Testis (tissue), 3 donors: ENCODE data around the gene ARHGDIB. TPM values are rescaled to one million over a fixed set of nuclear protein-coding genes. Genes with fewer than 3 reads are reported as not detected.

ENCODE experiments used
- DNase-seq: peaks from one replicate; pipeline ENCODE4 v3.0.0-alpha.2; 2019
- H3K27ac ChIP-seq, 2 donors: fragments of 200-600 bp; sonication (generic); one replicate each; pipeline ENCODE4 v1.5.1; 2019
- H3K27me3 ChIP-seq: fragments of 200-600 bp; sonication (generic); one replicate; pipeline ENCODE4 v1.5.1; 2019
- H3K36me3 ChIP-seq: fragments of 200-600 bp; sonication (generic); one replicate; pipeline ENCODE4 v1.5.1; 2017; ENCODE audit warnings: low read depth; ENCODE audit errors: missing control alignments
- H3K4me1 ChIP-seq: fragments of 200-600 bp; sonication (generic); one replicate; pipeline ENCODE4 v1.5.1; 2019
- H3K4me3 ChIP-seq, 2 donors: fragments of 200-600 bp; sonication (generic); one replicate each; pipeline ENCODE4 v1.5.1; 2017 to 2019
- H3K9me3 ChIP-seq: fragments of 200-600 bp; sonication (generic); one replicate; pipeline ENCODE4 v1.5.1; 2017
- POLR2A ChIP-seq: fragments of 450-650 bp; IDR thresholded peaks from one replicate; pipeline ENCODE4 v1.6.1; 2017; ENCODE audit warnings: antibody characterized with exemption, mild to moderate bottlenecking, moderate library complexity
- WGBS, 2 donors: methylation state at CpG; one replicate each; pipeline ENCODE4 v1.1.5; 2018; 5-methylcytosine and 5-hydroxymethylcytosine counted together
- intact Hi-C: fragments of 100-400 bp; cut with DNase I; formaldehyde crosslinking; loops from one replicate; pipeline ENCODE4 v1.15.1; 2023; ENCODE audit warnings: low total_unique reads
- polyA plus RNA-seq: library from polyadenylated mRNA; stranded (reverse); fragments of 350-450 nt; fragmentation: Illumina TruSeq; extraction: RNeasy Lipid Tissue Mini Kit (QIAGEN cat#74804); gene quantifications from one replicate; pipeline ENCODE4 v1.2.3, GENCODE V29; 2014; ENCODE audit warnings: low read depth, low replicate concordance; ENCODE audit not compliant: insufficient read depth
- total RNA-seq, 2 donors: library from RNA; depleted of rRNA; stranded (reverse); fragments of >200 nt; gene quantifications; one replicate each; pipeline ENCODE4 v1.2.3, GENCODE V29; 2016
- TF ChIP-seq, protein P1 (sequence below), 3 experiments: fragments of 450-650 bp in 2 of 3; fragments of 200-600 bp in 1 of 3; sonication (generic) in 1 of 3; IDR thresholded peaks; one replicate each; pipeline ENCODE4 v1.5.1; 2016 to 2019; ENCODE audit warnings: antibody characterized with exemption in 3 of 3, mild to moderate bottlenecking in 2 of 3, moderate library complexity in 1 of 3

The ARHGDIB gene
- total and polyA plus RNA-seq, 3 donors from 2014 or later = 20.2 to 66.3 (median 28.4) TPM

DNA sequence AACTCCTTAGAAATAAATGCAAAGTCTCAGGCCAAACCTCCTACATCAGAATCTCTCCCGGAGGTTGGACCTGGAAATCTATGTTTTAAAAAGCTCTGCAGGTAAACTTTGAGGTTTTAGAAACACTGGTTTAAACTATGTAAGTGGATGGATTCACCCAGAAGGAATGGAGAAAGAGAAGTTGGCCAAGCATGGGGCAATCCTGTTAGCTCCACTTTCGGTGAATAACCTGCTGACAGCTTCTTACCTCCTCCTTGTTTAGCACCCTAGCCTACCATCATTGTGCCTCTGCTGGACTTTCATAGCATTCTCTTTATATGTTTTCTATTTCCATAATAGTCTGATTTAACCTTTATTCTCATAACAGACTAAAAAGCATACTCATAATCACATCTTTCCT lies 3.0 kb upstream of the ARHGDIB start:
- no peak for TF ChIP-seq POLR2A
- TF ChIP-seq, protein P1, sequence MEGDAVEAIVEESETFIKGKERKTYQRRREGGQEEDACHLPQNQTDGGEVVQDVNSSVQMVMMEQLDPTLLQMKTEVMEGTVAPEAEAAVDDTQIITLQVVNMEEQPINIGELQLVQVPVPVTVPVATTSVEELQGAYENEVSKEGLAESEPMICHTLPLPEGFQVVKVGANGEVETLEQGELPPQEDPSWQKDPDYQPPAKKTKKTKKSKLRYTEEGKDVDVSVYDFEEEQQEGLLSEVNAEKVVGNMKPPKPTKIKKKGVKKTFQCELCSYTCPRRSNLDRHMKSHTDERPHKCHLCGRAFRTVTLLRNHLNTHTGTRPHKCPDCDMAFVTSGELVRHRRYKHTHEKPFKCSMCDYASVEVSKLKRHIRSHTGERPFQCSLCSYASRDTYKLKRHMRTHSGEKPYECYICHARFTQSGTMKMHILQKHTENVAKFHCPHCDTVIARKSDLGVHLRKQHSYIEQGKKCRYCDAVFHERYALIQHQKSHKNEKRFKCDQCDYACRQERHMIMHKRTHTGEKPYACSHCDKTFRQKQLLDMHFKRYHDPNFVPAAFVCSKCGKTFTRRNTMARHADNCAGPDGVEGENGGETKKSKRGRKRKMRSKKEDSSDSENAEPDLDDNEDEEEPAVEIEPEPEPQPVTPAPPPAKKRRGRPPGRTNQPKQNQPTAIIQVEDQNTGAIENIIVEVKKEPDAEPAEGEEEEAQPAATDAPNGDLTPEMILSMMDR (IDR thresholded peaks at IDR 0.05) = no peak
- no peaks in the 10 kb centered on the region for H3K9me3 ChIP-seq
- H3K4me3 ChIP-seq = no peak overlapping the region
- H3K27ac ChIP-seq = no peak overlapping the region
- no peaks in the 10 kb centered on the region for H3K4me1 ChIP-seq
- H3K36me3 ChIP-seq = no peaks in the 10 kb centered on the region
- no peak for DNase-seq
- intact Hi-C loops = no loop called here
- WGBS, 2 donors = 41 to 74% methylated on average over 2 of the region's 2 CpGs
- H3K27me3 ChIP-seq = no peaks in the 10 kb centered on the region

DNA sequence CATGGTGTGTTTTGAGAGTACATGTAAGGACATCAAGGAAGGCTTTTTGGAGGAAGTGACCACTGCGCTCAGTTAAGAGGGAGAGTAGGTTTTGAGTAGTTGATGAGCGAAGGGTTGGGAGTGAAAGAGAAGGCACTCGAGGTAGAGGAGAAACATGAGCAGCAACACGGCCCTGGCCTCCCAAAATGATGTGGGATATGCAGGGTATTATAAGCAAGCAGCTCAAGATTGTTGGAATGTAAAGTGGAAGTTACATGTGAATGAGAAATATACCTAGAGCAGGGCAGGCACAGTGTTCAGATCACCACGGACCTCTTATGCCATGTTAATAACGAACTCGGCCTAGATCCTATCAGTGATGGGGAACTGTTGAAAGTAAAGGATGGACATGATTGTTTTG lies 2.1 kb upstream of the ARHGDIB start:
- Histone ChIP-seq H3K27me3 (no peaks in the 10 kb centered on the region), H3K36me3 (no peaks in the 10 kb centered on the region), H3K4me3 (no peak overlapping the region), H3K9me3 (no peaks in the 10 kb centered on the region), H3K27ac (no peak overlapping the region), H3K4me1 (no peaks in the 10 kb centered on the region)
- intact Hi-C loops = no loop called here
- TF ChIP-seq, protein P1 (IDR thresholded peaks at IDR 0.05) = no peak
- TF ChIP-seq POLR2A = no peak
- DNase-seq = no peak
- 92 to 95% methylated on average over 7 of the region's 7 CpGs for WGBS, 2 donors

DNA sequence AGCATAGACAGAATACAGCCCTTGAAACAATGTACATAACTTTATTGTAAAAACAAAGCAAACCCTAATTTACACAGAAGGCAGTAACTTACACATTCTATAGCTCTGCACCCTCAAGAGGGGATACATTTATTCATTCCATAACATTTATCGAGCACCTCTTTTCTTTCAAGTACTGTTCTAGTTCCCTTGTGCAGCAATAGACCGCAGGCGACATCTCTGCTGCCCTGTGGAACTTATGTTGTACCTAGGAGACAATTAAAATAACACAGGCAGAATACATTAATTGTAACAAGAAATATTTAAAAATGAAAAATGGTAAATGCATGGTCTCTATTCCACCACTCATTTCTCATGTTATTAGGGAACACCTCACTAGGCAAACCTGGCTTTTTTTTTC lies 1.4 kb upstream of the ARHGDIB start:
- no peak overlapping the region for H3K4me3 ChIP-seq
- no peaks in the 10 kb centered on the region for H3K9me3 ChIP-seq
- 93 to 95% methylated on average over 3 of the region's 3 CpGs for WGBS, 2 donors
- H3K36me3 ChIP-seq = no peaks in the 10 kb centered on the region
- no peak for DNase-seq
- intact Hi-C loops = no loop called here
- H3K27ac ChIP-seq = peak overlapping the region in 1 of 2 donors; percentile 82
- no peaks in the 10 kb centered on the region for H3K4me1 ChIP-seq
- H3K27me3 ChIP-seq = no peaks in the 10 kb centered on the region
- TF ChIP-seq POLR2A = no peak
- TF ChIP-seq, protein P1 (IDR thresholded peaks at IDR 0.05) = no peak

DNA sequence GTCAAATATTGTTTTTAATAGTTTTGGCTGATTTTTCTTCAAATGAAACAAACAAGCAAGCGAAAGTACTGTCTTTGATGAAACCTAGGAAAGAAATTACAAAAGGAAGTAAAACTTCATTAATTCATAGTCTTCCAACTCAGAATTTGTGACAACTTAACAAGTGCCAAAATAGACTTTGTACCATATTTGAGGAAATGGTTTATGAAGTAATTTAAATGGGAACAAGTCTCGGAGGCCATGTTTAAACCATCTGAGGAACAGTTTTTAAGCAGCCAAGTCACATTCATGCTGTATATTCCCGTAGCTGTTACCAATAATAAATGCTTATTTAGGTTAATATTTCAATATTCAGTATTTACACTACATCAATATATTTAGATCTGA lies 745 bp upstream of the ARHGDIB start:
- 40 to 58% methylated on average over 3 of the region's 3 CpGs for WGBS, 2 donors
- intact Hi-C loops = no loop called here
- DNase-seq = no peak
- Histone ChIP-seq H3K4me1 (no peaks in the 10 kb centered on the region), H3K4me3 (peak overlapping the region; percentile 49 to 54), H3K27ac (peak overlapping the region in 1 of 2 donors; percentile 82), H3K27me3 (no peaks in the 10 kb centered on the region), H3K9me3 (no peaks in the 10 kb centered on the region), H3K36me3 (no peaks in the 10 kb centered on the region)
- TF ChIP-seq POLR2A = no peak
- TF ChIP-seq, protein P1 (IDR thresholded peaks at IDR 0.05) = no peak

DNA sequence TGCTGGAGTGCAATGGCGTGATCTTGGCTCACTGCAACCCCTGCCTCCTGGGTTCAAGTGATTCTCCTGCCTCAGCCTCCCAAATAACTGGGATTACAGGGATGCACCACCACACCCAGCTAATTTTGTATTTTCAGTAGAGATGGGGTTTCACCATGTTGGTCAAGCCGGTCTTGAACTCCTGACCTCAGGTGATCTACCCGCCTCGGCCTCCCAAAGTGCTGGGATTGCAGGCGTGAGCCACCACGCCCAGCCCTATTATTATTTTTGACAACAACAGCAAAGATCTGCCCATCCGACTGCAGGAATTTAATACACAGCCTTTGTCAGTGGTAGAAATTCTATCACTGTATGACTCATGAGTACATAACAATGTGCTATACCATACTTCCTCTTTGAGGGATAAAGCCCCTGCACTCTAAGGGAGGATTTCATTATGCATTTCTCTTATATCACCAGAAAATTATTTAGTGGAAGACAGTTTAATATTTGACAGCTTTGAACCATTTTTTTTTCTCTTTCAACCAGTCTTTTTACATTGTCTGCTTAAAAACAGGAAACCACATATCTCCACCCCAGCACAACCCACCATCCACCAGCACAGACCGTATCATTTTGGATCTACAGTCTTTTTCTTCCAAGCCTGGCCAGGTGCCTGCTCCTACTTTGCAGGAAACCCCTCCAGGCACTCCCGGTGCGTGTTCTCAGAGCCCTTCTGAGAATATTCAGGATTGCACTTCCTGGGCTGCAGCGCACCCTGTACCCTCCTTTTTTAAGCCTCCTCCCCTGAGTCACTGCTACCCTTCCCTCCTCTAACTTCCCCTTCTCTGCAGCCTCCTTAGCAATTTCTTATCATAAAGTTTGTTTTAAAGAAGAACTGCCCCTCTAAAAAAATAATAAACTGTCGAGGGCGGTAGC lies 594 bp downstream of the ARHGDIB start:
- Histone ChIP-seq H3K9me3 (no peaks in the 10 kb centered on the region), H3K36me3 (no peaks in the 10 kb centered on the region), H3K4me1 (no peaks in the 10 kb centered on the region), H3K4me3 (peak overlapping the region; percentile 49 to 54), H3K27me3 (no peaks in the 10 kb centered on the region), H3K27ac (peak overlapping the region; percentile 36 to 82)
- no peak for DNase-seq
- 50% methylated on average over 13 of the region's 13 CpGs for WGBS, 2 donors
- intact Hi-C loops = no loop called here
- no peak for TF ChIP-seq POLR2A
- TF ChIP-seq, protein P1 (IDR thresholded peaks at IDR 0.05) = no peak
